Measurements from ENCODE around the gene ENOX2.

ENOX2 gene

GRCh38 chrX:130593911-130594310, 309.1 kb downstream of the ENOX2 start:
- no peak overlapping the region for H3K4me3 ChIP-seq (replicated peaks; ENCODE audit: low read depth, low read length)
- DNase-seq (ENCODE audit: low read depth) = no peak
- TF ChIP-seq CTCF (IDR thresholded peaks at IDR 0.05; ENCODE audit: low read length, missing control alignments) = no peak

GRCh38 chrX:130592204-130592603, 310.8 kb downstream of the ENOX2 start:
- no peak for DNase-seq (ENCODE audit: low read depth)
- no peak overlapping the region for H3K4me3 ChIP-seq (replicated peaks; ENCODE audit: low read depth, low read length)

GRCh38 chrX:130578906-130579305, 324.1 kb downstream of the ENOX2 start:
- no peak overlapping the region for H3K4me3 ChIP-seq (replicated peaks; ENCODE audit: low read depth, low read length)
- TF ChIP-seq CTCF (IDR thresholded peaks at IDR 0.05; ENCODE audit: low read length, missing control alignments) = no peak
- no peak for DNase-seq (ENCODE audit: low read depth)

More at GRCh38 chrX:130592204-130592603, 310.8 kb downstream of the ENOX2 start:
- TF ChIP-seq CTCF (IDR thresholded peaks at IDR 0.05; ENCODE audit: low read length, missing control alignments) = no peak

- H3K4me3 ChIP-seq (replicated peaks; ENCODE audit: low read depth, low read length) = no peak overlapping the region
- no peak for TF ChIP-seq CTCF (IDR thresholded peaks at IDR 0.05; ENCODE audit: low read length, missing control alignments)
- DNase-seq (ENCODE audit: low read depth) = no peak
Observed at GRCh38 chrX:130577431-130577830, 325.6 kb downstream of the ENOX2 start.

- peak; percentile 79 for TF ChIP-seq CTCF (IDR thresholded peaks at IDR 0.05; ENCODE audit: low read length, missing control alignments)
- peak; percentile 49 for DNase-seq (ENCODE audit: low read depth)
- no peak overlapping the region for H3K4me3 ChIP-seq (replicated peaks; ENCODE audit: low read depth, low read length)
Observed at GRCh38 chrX:130575831-130576389, 327.1 kb downstream of the ENOX2 start.

Measured in fibroblast of pulmonary artery (primary cell).